GM04503 (cell line): Measurements from ENCODE around the gene SMYD1.

ENCODE experiments used
- DNase-seq: peaks from one replicate; pipeline ENCODE4 v3.0.0-alpha.2; 2012; ENCODE audit warnings: low read depth

Gene SMYD1

GRCh38 chr2:88123164-88123974, 55.7 kb downstream of the SMYD1 start:
- no peak for DNase-seq

DNA sequence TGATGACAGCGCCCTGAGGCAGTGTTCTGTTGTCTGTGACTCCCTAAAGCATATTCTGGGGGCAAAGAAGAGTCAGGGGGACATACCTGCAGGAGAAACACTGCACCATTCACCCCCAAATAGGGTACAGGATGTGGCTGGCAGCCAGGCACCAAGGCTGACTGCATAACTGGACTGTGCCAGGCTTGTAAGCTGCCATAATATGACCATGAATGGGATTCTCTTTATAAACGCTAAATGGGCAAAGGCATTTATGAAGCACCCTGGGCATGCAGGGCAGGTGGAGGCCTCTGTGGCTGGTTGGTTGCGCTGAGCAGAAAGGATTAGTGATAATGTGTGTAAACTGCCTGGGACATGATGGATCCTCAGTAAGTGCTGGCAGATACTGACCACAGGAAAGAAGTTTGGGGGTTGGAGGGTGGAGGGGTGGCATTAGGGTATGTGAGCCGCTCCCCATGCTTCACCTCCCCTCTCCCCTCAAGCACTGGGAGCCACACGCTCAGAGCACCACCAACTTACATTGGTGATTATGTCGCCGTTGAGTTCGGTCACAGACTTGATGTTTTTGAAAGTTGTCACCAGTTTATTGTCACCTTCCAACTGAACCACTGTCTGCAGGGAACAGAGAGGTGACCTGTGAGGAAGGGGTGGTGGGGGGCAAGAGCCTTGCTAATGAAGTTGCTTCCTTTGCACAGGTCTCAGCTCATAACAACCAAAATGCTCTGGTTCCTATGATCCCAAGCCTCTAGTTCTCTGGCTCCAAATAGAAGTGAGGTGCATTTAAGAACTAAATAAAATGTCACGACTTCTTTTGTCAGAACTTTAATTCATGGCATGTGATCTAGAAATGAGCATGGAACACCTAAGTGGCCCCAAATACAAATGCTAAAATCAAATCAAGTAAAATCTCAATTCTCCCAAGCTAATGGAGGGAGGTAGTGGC, 56.6 kb downstream of the SMYD1 start:
- no peak for DNase-seq

DNA sequence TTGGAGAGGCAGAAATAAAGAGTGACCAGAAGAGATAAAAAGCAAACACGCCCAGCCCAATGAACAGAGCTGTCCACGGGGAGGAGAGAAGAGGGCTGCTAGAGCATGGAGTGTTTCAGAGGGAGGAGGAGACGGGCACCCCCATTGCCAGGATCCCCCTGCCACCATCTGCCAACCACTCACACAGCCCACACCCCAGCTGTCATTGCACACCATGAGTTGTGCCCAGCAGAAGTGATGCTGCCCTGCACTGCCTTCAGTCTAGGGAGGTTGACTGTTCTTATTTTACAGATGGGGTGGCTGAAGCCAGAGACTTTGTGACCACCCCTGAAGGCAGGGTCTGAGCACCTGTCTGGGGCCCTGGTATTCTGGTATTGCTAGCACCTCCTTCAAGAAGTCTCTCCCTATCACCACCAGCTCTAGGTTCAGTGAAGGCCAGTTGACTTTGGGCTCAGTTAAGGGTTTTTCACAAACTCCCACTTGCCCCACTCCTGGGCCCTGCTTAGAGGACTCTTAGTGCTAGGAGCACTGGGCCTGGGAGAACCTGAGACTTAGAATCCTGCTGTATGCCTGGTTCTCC, 57.8 kb downstream of the SMYD1 start:
- no peak for DNase-seq

DNA sequence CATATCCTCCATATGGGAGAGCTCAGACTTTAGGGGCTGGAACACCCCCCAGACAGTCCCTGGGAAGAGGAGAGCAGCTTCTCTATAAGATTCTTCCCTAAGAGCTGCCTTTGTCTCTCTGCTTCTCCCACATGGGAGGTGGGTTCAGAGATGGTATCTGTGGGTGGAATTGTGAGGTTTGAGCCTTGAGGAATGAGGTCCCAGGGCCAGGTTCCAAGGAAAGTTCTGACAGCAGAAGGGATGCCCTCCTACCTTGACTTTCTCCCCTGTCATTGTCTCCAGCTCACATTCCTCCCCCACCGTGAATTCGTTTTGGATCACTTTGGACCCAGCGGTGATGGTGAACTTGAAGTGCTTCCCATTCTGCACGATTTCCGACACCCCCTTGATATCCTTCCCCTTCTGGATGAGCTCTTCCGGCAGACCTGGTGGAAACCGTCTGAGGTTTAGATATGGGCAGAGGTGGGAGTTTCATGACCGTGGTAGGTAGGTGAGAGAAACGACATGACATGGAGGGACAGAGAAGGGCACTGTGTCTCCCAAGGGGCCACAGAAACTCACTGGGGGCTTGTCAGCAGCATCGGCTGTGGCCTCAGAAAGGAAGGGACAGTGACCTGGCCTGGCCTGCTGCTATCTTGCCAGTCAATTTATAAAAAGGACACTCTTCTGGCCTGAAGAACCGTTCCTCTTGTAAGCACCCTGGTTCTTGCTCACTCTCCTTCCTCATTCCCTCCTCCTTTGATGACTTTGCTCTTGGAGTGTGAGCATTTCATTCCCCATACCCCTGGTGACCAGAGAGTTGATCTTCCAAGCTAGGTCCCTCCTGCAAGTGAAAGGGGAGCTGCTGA, 58.5 kb downstream of the SMYD1 start:
- DNase-seq, result no peak

DNA sequence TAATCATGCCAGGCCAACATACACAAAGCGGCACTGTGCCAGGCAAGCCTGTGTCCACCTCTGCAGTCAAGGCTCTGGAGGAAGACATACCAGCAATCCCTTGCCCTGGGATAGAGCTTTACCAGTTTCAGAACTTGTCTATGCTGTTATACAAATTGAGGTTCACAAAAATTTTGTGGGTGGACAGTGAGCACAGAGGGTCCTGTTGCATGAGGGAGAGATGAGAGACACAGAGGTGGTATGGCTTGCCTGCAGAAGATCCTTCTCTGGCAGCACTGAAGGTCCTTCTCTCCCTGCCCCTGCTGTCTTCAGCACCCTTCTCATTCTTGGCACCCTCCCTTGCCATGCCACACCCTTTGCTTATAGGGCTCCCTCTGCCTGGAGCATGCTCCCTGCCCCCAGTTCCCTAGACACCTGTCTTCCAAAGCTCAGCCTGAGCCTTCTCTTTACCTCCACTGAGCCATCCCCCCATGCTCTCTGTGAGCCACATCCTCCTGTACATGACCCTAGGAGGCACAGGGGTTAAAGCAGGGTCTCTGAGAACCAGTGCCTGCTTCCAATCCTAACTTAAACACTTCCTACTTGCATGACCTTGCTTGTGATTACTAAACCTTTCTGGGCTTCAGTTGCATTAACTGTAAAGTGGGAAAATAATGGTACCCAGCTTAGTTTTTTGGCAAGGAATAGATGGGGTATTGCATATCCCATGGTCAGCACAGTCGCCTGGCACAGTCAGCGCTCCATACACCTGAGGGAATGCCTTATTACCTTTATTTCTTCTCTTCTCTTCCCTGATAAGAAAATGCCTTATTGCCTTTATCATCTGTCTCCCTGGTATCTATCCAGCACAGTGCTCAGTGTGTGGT, 59.4 kb downstream of the SMYD1 start:
- DNase-seq, result no peak

DNA sequence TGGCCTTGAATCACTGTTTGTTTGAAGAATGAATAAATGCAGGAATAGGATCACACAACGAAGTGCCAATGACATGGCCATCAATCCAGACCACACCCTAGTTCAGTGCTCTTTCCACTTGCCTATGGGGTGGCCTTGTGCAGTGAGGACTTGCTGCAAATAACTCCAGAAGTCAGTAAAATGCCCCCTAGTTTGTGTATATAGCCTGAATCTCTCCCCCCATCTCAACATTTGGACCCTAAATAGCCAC, 59.9 kb downstream of the SMYD1 start:
- no peak for DNase-seq

GRCh38 chr2:88127888-88128653, 60.4 kb downstream of the SMYD1 start, which contains the start of gene FABP1:
TSS of gene FABP1 (minus strand) at chr2:88128062. CDS start at chr2:88128017, 45 bp downstream.
- DNase-seq, result no peak

- no peak for DNase-seq
Observed at GRCh38 chr2:88128654-88129312, 61.2 kb downstream of the SMYD1 start.

GRCh38 chr2:88129313-88129959, 61.8 kb downstream of the SMYD1 start:
- DNase-seq, result no peak

DNA sequence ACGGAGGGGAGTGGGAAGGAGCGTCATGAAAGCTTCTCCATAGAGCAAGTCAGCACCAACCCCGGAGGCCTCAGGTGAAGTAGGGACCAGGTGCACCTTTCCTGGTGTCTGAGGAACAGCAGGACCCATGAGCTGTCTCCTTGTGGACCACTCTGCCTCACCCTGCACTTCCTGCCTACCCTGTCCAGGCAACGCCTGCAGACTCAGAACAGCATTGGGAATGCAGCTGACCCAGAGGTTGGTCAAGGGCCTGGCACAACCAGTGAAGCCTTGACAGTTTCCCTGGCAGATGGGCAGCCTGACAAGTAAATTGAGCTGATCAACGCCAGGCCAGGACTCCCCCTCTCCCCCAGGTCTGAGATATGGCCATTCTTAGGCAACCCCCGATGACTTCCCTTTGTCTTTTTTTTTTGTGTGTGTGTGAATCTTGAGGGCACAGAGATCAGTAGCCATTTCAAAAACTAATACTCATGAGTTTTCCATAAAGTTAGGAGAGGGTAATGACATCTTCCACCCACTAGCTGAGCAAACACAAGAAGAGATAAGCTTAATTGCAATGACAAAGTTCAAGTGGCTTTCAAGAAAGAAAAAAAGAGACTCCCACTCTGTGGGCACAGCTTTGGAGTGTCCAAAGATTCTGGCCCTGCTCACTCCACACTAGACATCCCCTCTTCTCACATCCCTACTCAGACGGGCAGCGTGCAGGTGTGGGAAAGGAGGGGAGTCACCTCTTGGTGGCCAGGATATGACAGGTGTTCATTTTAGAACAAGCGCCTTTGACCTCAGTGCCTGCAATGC, 63.8 kb downstream of the SMYD1 start:
- no peak for DNase-seq

- DNase-seq, result no peak
Observed at GRCh38 chr2:88131999-88132368, 64.4 kb downstream of the SMYD1 start.

- no peak for DNase-seq
Observed at GRCh38 chr2:88133875-88134274, 66.2 kb downstream of the SMYD1 start.

DNA sequence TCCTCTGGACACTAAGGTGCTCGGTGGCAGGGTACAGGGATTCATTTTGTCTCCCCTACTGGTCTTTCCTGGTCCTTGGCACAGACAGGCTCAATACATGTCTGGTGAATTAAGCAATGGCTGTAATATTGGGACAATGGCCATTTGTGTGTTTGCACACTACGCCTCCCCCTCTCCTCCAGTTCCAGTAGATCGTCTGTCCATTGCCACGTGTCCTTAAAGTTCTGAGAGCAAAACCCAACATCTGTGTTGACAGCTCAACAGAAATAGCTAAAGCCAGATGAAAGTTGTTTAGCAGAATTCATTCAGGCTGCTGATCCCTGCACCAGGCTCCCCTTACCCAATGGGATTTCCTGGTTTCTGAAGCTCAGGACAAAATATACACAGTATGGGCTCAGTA, 69.2 kb downstream of the SMYD1 start:
- DNase-seq, result no peak

DNA sequence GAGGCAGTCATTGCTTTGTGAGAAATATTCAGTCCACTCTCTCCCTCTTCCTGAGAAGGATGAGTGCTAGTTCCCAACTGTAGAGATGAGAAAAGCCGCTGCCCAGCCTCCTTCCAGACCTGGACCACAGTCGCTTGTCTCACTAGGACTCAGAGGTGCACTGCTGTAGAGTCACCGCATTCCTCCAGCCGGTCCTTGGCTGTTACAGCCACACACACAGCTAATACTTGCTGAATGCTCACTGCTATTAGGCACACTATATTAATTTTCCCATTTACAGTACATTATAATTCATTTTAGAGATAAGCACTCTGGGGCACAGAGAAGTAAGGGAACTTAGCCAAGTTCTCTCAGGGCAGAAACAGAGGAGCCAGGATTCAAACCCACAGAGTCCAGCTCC, 70.2 kb downstream of the SMYD1 start:
- no peak for DNase-seq

DNA sequence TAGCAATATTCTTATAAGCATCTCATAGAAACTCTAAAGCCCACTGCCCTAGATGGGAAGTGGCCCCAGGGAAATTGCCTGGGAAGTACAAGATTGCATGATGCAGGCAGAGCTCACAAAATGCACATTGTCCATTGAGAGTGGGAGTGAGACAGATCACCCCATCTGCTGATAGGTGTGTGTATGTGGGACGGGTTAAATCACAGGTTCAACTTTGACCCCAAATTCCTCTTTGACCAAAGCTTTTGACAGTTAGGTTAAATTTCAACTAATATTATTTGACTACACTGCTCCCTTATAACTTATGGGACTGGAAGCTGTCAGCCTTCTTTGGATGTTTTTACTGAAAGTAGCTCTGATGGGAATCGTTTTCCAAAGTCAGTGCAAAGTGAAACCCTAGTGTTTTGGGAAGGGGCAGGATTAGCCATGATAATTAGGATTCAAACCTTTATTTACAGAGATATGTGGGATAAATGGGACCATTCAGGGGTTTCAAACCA, 71.6 kb downstream of the SMYD1 start:
- no peak for DNase-seq

- no peak for DNase-seq
Observed at GRCh38 chr2:88139804-88140203, 72.2 kb downstream of the SMYD1 start.

- DNase-seq, result no peak
Observed at GRCh38 chr2:88141952-88142351, 74.3 kb downstream of the SMYD1 start.

GRCh38 chr2:88144271-88144670, 76.6 kb downstream of the SMYD1 start:
- no peak for DNase-seq
